Fibroblast of lung (primary cell): ENCODE data around the gene TTLL7.

Source experiments
- EZH2 ChIP-seq: IDR thresholded peaks from 2 replicates; pipeline ENCODE4 v1.5.1; 2012; ENCODE audit warnings: low read length, control low read depth, mild to moderate bottlenecking; ENCODE audit errors: missing control alignments
- TF ChIP-seq, protein P1 (sequence below), 2 donors: IDR thresholded peaks in 1 of 2; conservative IDR thresholded peaks in 1 of 2; 1 replicate in 1 of 2; 2 replicates in 1 of 2; pipeline ENCODE4 v1.5.1; 2011 to 2012; ENCODE audit warnings: low read length in 2 of 2, control low read depth in 1 of 2, inconsistent platforms in 1 of 2, low read depth in 1 of 2, mild to moderate bottlenecking in 1 of 2

DNA sequence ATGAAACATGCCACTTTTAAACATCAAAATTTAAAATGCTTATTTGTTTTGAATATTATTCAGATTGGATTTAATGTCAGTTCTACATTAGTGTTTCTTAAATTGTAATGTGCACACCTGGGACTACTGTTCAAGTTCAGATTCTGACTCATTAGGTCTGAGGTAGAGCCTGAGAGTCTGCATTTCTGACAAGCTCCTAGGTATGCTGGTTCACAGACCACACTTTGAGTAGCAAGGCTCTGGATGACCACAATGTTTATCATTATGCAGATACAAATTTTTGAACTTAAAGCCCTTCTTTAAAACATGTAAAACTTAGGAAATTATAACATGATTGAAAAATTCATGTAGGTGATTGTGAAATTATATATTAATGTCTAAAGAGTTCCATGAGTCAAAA is 40.2 kb downstream of the TTLL7 start:
- TF ChIP-seq, protein P1, sequence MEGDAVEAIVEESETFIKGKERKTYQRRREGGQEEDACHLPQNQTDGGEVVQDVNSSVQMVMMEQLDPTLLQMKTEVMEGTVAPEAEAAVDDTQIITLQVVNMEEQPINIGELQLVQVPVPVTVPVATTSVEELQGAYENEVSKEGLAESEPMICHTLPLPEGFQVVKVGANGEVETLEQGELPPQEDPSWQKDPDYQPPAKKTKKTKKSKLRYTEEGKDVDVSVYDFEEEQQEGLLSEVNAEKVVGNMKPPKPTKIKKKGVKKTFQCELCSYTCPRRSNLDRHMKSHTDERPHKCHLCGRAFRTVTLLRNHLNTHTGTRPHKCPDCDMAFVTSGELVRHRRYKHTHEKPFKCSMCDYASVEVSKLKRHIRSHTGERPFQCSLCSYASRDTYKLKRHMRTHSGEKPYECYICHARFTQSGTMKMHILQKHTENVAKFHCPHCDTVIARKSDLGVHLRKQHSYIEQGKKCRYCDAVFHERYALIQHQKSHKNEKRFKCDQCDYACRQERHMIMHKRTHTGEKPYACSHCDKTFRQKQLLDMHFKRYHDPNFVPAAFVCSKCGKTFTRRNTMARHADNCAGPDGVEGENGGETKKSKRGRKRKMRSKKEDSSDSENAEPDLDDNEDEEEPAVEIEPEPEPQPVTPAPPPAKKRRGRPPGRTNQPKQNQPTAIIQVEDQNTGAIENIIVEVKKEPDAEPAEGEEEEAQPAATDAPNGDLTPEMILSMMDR (conservative IDR thresholded peaks at IDR 0.05 in 1 of 2, IDR thresholded peaks at IDR 0.05 in 1 of 2; ENCODE audit: low read depth in 1 of 2, low read length in 2 of 2): no peak
- TF ChIP-seq EZH2: no peak
